Panc1 (cell line): ENCODE results near the gene SFN. TPM values are rescaled to one million over a fixed set of nuclear protein-coding genes. Genes with fewer than 3 reads are reported as not detected.

Source experiments
- ATAC-seq: fragments of 200-7000 bp; cut with Tn5 transposase; 2 replicates; pipeline ENCODE4 v1.9.1; 2020; ENCODE audit warnings: mild to moderate bottlenecking, moderate library complexity
- BruUV-seq: library from RNA; stranded (reverse); fragments of 400-500 nt; replicated peaks from 2 replicates; lab custom pipeline; 2021; lab: Mats Ljungman, UMichigan
- CTCF ChIA-PET: fragments of 300-600 bp; sonication (Branson Sonifier 250); formaldehyde crosslinking; loops from one replicate; lab custom pipeline; 2022; ENCODE audit warnings: antibody characterized with exemption; lab: Charles Lee
- POLR2A ChIA-PET: fragments of 300-600 bp; sonication (Branson Sonifier 250); formaldehyde crosslinking; loops from one replicate; lab custom pipeline; 2022; ENCODE audit warnings: antibody characterized with exemption; lab: Charles Lee
- DNase-seq: peaks from one replicate; pipeline ENCODE4 v3.0.0-alpha.2; 2010; ENCODE audit warnings: low read depth, low spot score
- H3K27ac ChIP-seq: 2 replicates; pipeline ENCODE4 v1.5.1; 2011; ENCODE audit warnings: mild to moderate bottlenecking, low read length, inconsistent platforms
- H3K27me3 ChIP-seq: fragments of 200-500 bp; sonication (Bioruptor generic); 2 replicates; pipeline ENCODE4 v1.6.0; 2014; ENCODE audit warnings: low read length, inconsistent platforms; ENCODE audit not compliant: control insufficient read depth, insufficient read depth
- H3K36me3 ChIP-seq: fragments of 200-500 bp; sonication (Bioruptor generic); 2 replicates; pipeline ENCODE4 v1.5.1; 2014; ENCODE audit warnings: inconsistent platforms, mild to moderate bottlenecking, low read length, moderate library complexity; ENCODE audit not compliant: control insufficient read depth, insufficient read depth
- H3K4me1 ChIP-seq: 2 replicates; pipeline ENCODE4 v1.5.1; 2011; ENCODE audit warnings: inconsistent platforms, mild to moderate bottlenecking, low read length, moderate library complexity; ENCODE audit not compliant: control insufficient read depth, insufficient read depth
- H3K4me3 ChIP-seq, 2 experiments: 2 replicates each; pipeline ENCODE4 v1.5.1; 2011 to 2012; ENCODE audit warnings: low read depth in 2 of 2, low read length in 2 of 2, mild to moderate bottlenecking in 2 of 2, inconsistent platforms in 1 of 2, moderate library complexity in 1 of 2
- H3K9me3 ChIP-seq: fragments of 200-500 bp; sonication (Bioruptor generic); 2 replicates; pipeline ENCODE4 v1.5.1; 2014; ENCODE audit warnings: low read depth, mild to moderate bottlenecking, inconsistent platforms, low read length, moderate library complexity; ENCODE audit not compliant: control insufficient read depth, insufficient read depth
- POLR2AphosphoS5 ChIP-seq: IDR thresholded peaks from 2 replicates; pipeline ENCODE4 v1.6.1; 2012; ENCODE audit warnings: mild to moderate bottlenecking, low read depth, low read length, moderate library complexity
- SIN3A ChIP-seq: IDR thresholded peaks from 2 replicates; pipeline ENCODE4 v1.6.1; 2012; ENCODE audit warnings: low read depth, mild to moderate bottlenecking, low read length, moderate library complexity, borderline replicate concordance; ENCODE audit not compliant: insufficient read depth
- TCF7L2 ChIP-seq: IDR thresholded peaks from 2 replicates; pipeline ENCODE4 v1.6.1; 2011; ENCODE audit warnings: mild to moderate bottlenecking, low read depth, low read length, inconsistent platforms
- in situ Hi-C: cut with HindIII; loops from 2 replicates; pipeline ENCODE4 v1.10.0; 2016; ENCODE audit warnings: low sequenced_read_pairs, low pct_unique_long_range_greater_than_20kb
- intact Hi-C: fragments of 100-400 bp; cut with micrococcal nuclease; formaldehyde crosslinking; loops from one replicate; pipeline ENCODE4 v1.10.0; 2022; ENCODE audit not compliant: unreplicated experiment
- total RNA-seq: library from RNA; stranded (reverse); gene quantifications from one replicate; pipeline ENCODE4 v1.2.1, GENCODE V29; 2021; ENCODE audit not compliant: unreplicated experiment
- TF ChIP-seq, protein P1 (sequence below): fragments of 450-650 bp; IDR thresholded peaks from 2 replicates; pipeline ENCODE4 v1.5.1; 2017; ENCODE audit warnings: mild to moderate bottlenecking
- TF ChIP-seq, protein P2 (sequence below), 2 experiments: IDR thresholded peaks; 2 replicates each; pipeline ENCODE4 v1.6.1; 2011 to 2012; ENCODE audit warnings: low read depth in 2 of 2, control low read depth in 1 of 2, low read length in 1 of 2, mild to moderate bottlenecking in 1 of 2, moderate library complexity in 1 of 2; ENCODE audit not compliant: insufficient read depth in 1 of 2

The SFN gene
- total RNA-seq, 1 experiment from 2014 or later, result 188 TPM

DNA sequence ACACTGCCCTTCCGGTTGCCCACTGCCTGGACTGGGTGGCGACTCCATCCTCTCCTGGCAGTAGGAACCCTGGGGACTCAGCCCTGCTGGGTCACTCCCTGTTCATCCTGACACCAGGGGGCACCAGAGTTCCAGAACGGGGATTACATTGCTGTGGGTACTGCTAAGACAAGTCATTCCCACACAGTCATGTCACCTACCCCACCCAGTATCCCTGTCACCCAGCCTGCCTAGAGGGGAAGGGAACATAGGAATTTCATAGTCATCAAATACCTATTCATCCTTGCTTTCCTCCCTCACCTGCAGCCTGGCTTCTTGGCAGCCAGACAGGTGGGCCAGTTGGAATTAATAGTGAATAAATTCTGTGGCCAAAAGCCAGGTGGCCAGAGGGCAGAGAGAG lies 9.8 kb upstream of the SFN start:
- peak; percentile 79 for DNase-seq
- Histone ChIP-seq H3K4me1 (peaks cover 3% of the 10 kb centered on the region; the same call in 1 of the 2 replicates), H3K27me3 (no peaks in the 10 kb centered on the region), H3K4me3 (no peak overlapping the region), H3K9me3 (no peaks in the 10 kb centered on the region), H3K27ac (no peak overlapping the region), H3K36me3 (peaks cover 4% of the 10 kb centered on the region; the same call in 1 of the 2 replicates)
- POLR2A ChIA-PET, result no interaction called here
- TF ChIP-seq, protein P1, sequence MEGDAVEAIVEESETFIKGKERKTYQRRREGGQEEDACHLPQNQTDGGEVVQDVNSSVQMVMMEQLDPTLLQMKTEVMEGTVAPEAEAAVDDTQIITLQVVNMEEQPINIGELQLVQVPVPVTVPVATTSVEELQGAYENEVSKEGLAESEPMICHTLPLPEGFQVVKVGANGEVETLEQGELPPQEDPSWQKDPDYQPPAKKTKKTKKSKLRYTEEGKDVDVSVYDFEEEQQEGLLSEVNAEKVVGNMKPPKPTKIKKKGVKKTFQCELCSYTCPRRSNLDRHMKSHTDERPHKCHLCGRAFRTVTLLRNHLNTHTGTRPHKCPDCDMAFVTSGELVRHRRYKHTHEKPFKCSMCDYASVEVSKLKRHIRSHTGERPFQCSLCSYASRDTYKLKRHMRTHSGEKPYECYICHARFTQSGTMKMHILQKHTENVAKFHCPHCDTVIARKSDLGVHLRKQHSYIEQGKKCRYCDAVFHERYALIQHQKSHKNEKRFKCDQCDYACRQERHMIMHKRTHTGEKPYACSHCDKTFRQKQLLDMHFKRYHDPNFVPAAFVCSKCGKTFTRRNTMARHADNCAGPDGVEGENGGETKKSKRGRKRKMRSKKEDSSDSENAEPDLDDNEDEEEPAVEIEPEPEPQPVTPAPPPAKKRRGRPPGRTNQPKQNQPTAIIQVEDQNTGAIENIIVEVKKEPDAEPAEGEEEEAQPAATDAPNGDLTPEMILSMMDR, result peak; percentile 88
- no peak for TF ChIP-seq SIN3A
- TF ChIP-seq, protein P2, sequence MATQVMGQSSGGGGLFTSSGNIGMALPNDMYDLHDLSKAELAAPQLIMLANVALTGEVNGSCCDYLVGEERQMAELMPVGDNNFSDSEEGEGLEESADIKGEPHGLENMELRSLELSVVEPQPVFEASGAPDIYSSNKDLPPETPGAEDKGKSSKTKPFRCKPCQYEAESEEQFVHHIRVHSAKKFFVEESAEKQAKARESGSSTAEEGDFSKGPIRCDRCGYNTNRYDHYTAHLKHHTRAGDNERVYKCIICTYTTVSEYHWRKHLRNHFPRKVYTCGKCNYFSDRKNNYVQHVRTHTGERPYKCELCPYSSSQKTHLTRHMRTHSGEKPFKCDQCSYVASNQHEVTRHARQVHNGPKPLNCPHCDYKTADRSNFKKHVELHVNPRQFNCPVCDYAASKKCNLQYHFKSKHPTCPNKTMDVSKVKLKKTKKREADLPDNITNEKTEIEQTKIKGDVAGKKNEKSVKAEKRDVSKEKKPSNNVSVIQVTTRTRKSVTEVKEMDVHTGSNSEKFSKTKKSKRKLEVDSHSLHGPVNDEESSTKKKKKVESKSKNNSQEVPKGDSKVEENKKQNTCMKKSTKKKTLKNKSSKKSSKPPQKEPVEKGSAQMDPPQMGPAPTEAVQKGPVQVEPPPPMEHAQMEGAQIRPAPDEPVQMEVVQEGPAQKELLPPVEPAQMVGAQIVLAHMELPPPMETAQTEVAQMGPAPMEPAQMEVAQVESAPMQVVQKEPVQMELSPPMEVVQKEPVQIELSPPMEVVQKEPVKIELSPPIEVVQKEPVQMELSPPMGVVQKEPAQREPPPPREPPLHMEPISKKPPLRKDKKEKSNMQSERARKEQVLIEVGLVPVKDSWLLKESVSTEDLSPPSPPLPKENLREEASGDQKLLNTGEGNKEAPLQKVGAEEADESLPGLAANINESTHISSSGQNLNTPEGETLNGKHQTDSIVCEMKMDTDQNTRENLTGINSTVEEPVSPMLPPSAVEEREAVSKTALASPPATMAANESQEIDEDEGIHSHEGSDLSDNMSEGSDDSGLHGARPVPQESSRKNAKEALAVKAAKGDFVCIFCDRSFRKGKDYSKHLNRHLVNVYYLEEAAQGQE (IDR thresholded peaks at IDR 0.05; ENCODE audit: insufficient read depth in 1 of 2, low read depth in 2 of 2, low read length in 1 of 2), result no peak
- in situ Hi-C loops, result no loop called here
- no TSS peak for BruUV-seq
- intact Hi-C loops, result no loop called here
- peak; percentile 94 for ATAC-seq
- CTCF ChIA-PET, result no interaction called here

DNA sequence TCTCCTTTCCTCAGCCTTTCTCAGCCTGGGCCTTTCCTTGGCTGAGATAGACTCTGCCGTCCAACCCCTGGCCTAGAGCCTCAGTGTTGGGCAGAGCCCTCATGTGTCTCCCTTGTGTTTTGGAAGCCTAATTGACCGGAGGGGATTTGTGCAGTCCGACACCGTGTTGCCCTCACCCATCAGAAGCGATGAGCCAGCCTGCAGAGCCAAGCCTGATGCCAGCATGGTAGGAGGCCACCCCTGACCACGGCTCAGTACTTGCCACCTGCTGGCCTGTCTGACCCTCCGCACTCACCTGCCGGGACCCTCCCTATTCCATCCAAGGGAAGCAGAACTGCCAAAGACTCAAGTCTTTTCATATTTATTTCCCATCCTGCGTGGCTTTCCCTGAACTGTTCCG lies 9.3 kb upstream of the SFN start:
- H3K4me1 ChIP-seq, result peaks cover 3% of the 10 kb centered on the region; the same call in 1 of the 2 replicates
- H3K27ac ChIP-seq, result no peak overlapping the region
- no peaks in the 10 kb centered on the region for H3K27me3 ChIP-seq
- ATAC-seq, result no peak
- no peak for TF ChIP-seq TCF7L2
- TF ChIP-seq, protein P2 (IDR thresholded peaks at IDR 0.05; ENCODE audit: insufficient read depth in 1 of 2, low read depth in 2 of 2, low read length in 1 of 2), result no peak
- TF ChIP-seq, protein P1, result no peak
- no peak for TF ChIP-seq SIN3A
- TF ChIP-seq POLR2AphosphoS5, result no peak
- H3K9me3 ChIP-seq, result no peaks in the 10 kb centered on the region
- ChIA-PET CTCF (no interaction called here), POLR2A (no interaction called here)
- no peak overlapping the region for H3K4me3 ChIP-seq
- intact Hi-C loops, result no loop called here
- H3K36me3 ChIP-seq, result peaks cover 4% of the 10 kb centered on the region; the same call in 1 of the 2 replicates
- DNase-seq, result no peak
- in situ Hi-C loops, result no loop called here
- no TSS peak for BruUV-seq
